ENCODE data around the gene ITPK1.

DNA sequence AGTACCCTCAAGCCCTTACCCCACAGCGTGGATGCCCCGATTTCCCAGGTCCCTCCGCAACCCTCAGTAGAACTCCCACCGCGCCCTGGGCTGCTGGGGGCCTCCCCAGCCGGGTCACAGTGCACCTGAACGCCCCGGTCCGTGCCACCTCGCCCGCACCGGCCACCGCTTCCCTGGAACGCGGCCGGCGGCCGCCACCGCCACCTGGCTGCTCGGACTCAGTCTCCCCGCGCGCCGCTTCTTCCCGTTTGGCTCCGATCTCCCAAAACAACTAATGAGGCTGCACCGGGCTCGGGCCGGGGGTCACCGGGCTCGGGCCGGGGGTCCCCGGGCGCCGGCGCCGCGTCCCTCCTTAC lies 1.0 kb downstream of the ITPK1 start:
- TF ChIP-seq, protein P1, sequence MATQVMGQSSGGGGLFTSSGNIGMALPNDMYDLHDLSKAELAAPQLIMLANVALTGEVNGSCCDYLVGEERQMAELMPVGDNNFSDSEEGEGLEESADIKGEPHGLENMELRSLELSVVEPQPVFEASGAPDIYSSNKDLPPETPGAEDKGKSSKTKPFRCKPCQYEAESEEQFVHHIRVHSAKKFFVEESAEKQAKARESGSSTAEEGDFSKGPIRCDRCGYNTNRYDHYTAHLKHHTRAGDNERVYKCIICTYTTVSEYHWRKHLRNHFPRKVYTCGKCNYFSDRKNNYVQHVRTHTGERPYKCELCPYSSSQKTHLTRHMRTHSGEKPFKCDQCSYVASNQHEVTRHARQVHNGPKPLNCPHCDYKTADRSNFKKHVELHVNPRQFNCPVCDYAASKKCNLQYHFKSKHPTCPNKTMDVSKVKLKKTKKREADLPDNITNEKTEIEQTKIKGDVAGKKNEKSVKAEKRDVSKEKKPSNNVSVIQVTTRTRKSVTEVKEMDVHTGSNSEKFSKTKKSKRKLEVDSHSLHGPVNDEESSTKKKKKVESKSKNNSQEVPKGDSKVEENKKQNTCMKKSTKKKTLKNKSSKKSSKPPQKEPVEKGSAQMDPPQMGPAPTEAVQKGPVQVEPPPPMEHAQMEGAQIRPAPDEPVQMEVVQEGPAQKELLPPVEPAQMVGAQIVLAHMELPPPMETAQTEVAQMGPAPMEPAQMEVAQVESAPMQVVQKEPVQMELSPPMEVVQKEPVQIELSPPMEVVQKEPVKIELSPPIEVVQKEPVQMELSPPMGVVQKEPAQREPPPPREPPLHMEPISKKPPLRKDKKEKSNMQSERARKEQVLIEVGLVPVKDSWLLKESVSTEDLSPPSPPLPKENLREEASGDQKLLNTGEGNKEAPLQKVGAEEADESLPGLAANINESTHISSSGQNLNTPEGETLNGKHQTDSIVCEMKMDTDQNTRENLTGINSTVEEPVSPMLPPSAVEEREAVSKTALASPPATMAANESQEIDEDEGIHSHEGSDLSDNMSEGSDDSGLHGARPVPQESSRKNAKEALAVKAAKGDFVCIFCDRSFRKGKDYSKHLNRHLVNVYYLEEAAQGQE (IDR thresholded peaks at IDR 0.05; ENCODE audit: low read depth, low read length): no peak
- no peak for TF ChIP-seq PBX3 (IDR thresholded peaks at IDR 0.05)
- no peak for TF ChIP-seq EP300 (IDR thresholded peaks at IDR 0.05; ENCODE audit: borderline replicate concordance in 1 of 2, low read depth in 1 of 2, low read length in 1 of 2)
- TF ChIP-seq CTCF (IDR thresholded peaks at IDR 0.05): peak; percentile 12; the same call in 1 of the 2 replicates
- TF ChIP-seq SIN3A (IDR thresholded peaks at IDR 0.05; ENCODE audit: borderline replicate concordance, low read depth, low read length): no peak
- TF ChIP-seq CHD2 (IDR thresholded peaks at IDR 0.05; ENCODE audit: low read length, partially characterized antibody): no peak
- no peak for TF ChIP-seq YY1 (IDR thresholded peaks at IDR 0.05; ENCODE audit: low read depth)
- no peak for TF ChIP-seq POLR2AphosphoS5 (IDR thresholded peaks at IDR 0.05; ENCODE audit: low read depth, low read length)
- TF ChIP-seq USF2 (IDR thresholded peaks at IDR 0.05; ENCODE audit: borderline replicate concordance, low read depth, low read length): no peak
- TF ChIP-seq TAF1 (IDR thresholded peaks at IDR 0.05; ENCODE audit: borderline replicate concordance, low read depth, low read length): no peak
- no peak for TF ChIP-seq TCF12 (IDR thresholded peaks at IDR 0.05)
- no peak for TF ChIP-seq SMC3 (IDR thresholded peaks at IDR 0.05; ENCODE audit: low read depth, low read length)
- no peak for TF ChIP-seq MAX (IDR thresholded peaks at IDR 0.05; ENCODE audit: low read depth)

All from SK-N-SH (cell line).